GM12878 (cell line): ENCODE results near the gene CCDC8.

Experiments
- BHLHE40 ChIP-seq, 2 experiments: fragments of 450-650 bp in 1 of 2; IDR thresholded peaks; 2 replicates each; pipeline ENCODE4 v1.6.1; 2011 to 2017; ENCODE audit warnings: low read depth in 2 of 2, borderline replicate concordance in 1 of 2, improper control_type of control experiment in 1 of 2, low read length in 1 of 2, mild to moderate bottlenecking in 1 of 2
- CBX3 ChIP-seq: fragments of 200-600 bp; sonication (generic); IDR thresholded peaks from 2 replicates; pipeline ENCODE4 v1.6.1; 2016; ENCODE audit warnings: low read depth, borderline replicate concordance
- EZH2 ChIP-seq: IDR thresholded peaks from 2 replicates; pipeline ENCODE4 v1.6.1; 2012; ENCODE audit warnings: low read depth, mild to moderate bottlenecking, control low read depth, inconsistent platforms, low read length, borderline replicate concordance; ENCODE audit not compliant: control insufficient read depth
- MTA3 ChIP-seq: IDR thresholded peaks from 2 replicates; pipeline ENCODE4 v1.6.1; 2012; ENCODE audit warnings: low read length, inconsistent platforms, borderline replicate concordance
- POLR2A ChIP-seq: IDR thresholded peaks from 2 replicates; pipeline ENCODE4 v1.6.1; 2011; ENCODE audit warnings: low read depth, mild to moderate bottlenecking, low read length
- TAF1 ChIP-seq: IDR thresholded peaks from 2 replicates; pipeline ENCODE4 v1.6.1; 2011; ENCODE audit warnings: mild to moderate bottlenecking, low read depth, low read length, borderline replicate concordance
- YY1 ChIP-seq: IDR thresholded peaks from 2 replicates; pipeline ENCODE4 v1.6.1; 2011; ENCODE audit warnings: low read depth, mild to moderate bottlenecking, low read length
- ZNF384 ChIP-seq: IDR thresholded peaks from 2 replicates; pipeline ENCODE4 v1.6.1; 2012; ENCODE audit warnings: low read depth, mild to moderate bottlenecking, low read length, improper control_type of control experiment, borderline replicate concordance
- TF ChIP-seq, protein P1 (sequence below), 3 experiments: IDR thresholded peaks in 2 of 3; conservative IDR thresholded peaks in 1 of 3; 2 replicates each; pipeline ENCODE4 v1.5.1; 2011; ENCODE audit warnings: low read depth in 3 of 3, low read length in 3 of 3, mild to moderate bottlenecking in 3 of 3, control low read depth in 2 of 3, moderate library complexity in 2 of 3, inconsistent platforms in 1 of 3, mixed read lengths in 1 of 3; ENCODE audit not compliant: control insufficient read depth in 2 of 3, insufficient read depth in 1 of 3; ENCODE audit errors: extremely low read depth in 1 of 3

DNA sequence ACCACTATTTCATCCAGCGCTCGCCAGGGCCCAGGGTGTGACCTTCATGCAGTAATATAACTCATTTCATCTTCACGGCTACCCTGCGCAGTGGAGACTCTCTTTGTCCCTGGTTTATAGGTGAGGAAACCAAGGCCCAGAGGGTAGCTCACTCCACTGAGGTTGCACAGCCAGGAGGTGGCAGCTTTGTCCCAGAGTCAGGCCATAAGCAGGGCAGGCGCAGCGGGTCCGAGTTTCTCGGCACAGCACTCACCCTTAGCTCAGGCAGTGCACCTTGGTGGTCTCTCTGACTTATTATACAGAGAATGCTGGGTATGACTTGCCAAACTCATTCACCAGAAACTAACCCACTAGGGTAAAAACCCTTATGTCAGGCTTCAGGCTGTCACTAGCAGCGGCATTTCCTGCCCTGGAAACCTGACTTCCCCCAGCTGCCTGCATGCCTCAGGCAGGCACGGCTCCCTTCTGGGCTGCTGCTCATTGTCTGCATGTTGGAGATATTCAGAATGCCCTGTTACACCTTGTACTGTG, 41.9 kb downstream of the CCDC8 start:
- TF ChIP-seq, protein P1, sequence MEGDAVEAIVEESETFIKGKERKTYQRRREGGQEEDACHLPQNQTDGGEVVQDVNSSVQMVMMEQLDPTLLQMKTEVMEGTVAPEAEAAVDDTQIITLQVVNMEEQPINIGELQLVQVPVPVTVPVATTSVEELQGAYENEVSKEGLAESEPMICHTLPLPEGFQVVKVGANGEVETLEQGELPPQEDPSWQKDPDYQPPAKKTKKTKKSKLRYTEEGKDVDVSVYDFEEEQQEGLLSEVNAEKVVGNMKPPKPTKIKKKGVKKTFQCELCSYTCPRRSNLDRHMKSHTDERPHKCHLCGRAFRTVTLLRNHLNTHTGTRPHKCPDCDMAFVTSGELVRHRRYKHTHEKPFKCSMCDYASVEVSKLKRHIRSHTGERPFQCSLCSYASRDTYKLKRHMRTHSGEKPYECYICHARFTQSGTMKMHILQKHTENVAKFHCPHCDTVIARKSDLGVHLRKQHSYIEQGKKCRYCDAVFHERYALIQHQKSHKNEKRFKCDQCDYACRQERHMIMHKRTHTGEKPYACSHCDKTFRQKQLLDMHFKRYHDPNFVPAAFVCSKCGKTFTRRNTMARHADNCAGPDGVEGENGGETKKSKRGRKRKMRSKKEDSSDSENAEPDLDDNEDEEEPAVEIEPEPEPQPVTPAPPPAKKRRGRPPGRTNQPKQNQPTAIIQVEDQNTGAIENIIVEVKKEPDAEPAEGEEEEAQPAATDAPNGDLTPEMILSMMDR (IDR thresholded peaks at IDR 0.05 in 2 of 3, conservative IDR thresholded peaks at IDR 0.05 in 1 of 3; ENCODE audit: control insufficient read depth in 2 of 3, extremely low read depth in 1 of 3, insufficient read depth in 1 of 3, low read depth in 3 of 3, low read length in 3 of 3) = no peak
- TF ChIP-seq BHLHE40 (IDR thresholded peaks at IDR 0.05; ENCODE audit: borderline replicate concordance in 1 of 2, low read depth in 2 of 2, low read length in 1 of 2) (no peak), MTA3 (no peak), ZNF384 (no peak), POLR2A (no peak), YY1 (no peak), TAF1 (no peak), CBX3 (no peak), EZH2 (no peak)
